HG02870 (cell line): ENCODE data around the gene MUC3A.
"Not testable (repeated sequence)": the region's sequence is repeated elsewhere in the genome, so short reads cannot be mapped to it uniquely, and the experiment has no call there.

Experiments
- ATAC-seq: cut with Tn5 transposase; IDR thresholded peaks from one replicate; pipeline ENCODE4 v1.9.1; 2021; ENCODE audit warnings: mild to moderate bottlenecking, moderate library complexity; ENCODE audit not compliant: unreplicated experiment

Gene MUC3A, protein sequence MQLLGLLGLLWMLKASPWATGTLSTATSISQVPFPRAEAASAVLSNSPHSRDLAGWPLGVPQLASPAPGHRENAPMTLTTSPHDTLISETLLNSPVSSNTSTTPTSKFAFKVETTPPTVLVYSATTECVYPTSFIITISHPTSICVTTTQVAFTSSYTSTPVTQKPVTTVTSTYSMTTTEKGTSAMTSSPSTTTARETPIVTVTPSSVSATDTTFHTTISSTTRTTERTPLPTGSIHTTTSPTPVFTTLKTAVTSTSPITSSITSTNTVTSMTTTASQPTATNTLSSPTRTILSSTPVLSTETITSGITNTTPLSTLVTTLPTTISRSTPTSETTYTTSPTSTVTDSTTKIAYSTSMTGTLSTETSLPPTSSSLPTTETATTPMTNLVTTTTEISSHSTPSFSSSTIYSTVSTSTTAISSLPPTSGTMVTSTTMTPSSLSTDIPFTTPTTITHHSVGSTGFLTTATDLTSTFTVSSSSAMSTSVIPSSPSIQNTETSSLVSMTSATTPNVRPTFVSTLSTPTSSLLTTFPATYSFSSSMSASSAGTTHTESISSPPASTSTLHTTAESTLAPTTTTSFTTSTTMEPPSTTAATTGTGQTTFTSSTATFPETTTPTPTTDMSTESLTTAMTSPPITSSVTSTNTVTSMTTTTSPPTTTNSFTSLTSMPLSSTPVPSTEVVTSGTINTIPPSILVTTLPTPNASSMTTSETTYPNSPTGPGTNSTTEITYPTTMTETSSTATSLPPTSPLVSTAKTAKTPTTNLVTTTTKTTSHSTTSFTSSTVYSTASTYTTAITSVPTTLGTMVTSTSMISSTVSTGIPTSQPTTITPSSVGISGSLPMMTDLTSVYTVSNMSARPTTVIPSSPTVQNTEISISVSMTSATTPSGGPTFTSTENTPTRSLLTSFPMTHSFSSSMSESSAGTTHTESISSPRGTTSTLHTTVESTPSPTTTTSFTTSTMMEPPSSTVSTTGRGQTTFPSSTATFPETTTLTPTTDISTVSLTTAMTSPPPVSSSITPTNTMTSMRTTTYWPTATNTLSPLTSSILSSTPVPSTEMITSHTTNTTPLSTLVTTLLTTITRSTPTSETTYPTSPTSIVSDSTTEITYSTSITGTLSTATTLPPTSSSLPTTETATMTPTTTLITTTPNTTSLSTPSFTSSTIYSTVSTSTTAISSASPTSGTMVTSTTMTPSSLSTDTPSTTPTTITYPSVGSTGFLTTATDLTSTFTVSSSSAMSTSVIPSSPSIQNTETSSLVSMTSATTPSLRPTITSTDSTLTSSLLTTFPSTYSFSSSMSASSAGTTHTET (N-terminal part only)

DNA sequence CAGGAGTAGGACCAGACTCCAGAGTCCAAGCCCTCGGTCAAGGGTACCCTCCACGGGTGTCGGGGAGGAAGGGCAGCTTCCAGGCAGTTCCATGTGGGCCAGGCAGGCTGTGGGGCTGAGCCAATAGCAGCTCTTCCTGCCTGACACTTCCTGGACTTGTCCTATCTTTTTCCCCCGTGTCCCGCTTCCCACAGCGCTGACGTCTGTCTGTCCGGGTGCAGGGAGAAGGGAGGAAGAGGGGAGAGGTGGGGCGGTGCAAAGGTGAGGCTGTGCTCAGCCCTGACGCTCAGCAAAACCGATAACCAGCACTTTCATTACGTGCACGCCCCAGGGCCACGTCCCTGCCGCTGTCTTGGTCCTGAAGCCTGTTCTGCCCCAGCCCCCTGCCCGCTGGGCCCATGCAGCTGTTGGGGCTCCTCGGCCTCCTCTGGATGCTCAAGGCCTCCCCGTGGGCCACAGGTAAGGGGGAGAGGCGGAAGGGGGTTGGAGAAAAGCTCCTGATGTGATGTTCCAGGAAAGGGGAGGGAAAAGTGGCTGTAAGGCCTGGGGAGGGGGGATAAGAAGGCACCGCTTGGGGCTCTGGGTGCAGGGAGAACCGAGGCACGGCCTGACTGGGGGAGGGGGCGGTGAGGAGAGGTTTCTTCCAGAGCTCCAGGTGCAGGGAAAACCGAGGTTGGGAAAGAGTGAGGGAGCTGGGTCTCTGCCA is at the start of gene MUC3A:
Gene MUC3A, plus strand, starts transcription at position 308 of the 706 bp plus-strand sequence. Its CDS starts 91 bp downstream, at position 399.
- no peak for ATAC-seq

DNA sequence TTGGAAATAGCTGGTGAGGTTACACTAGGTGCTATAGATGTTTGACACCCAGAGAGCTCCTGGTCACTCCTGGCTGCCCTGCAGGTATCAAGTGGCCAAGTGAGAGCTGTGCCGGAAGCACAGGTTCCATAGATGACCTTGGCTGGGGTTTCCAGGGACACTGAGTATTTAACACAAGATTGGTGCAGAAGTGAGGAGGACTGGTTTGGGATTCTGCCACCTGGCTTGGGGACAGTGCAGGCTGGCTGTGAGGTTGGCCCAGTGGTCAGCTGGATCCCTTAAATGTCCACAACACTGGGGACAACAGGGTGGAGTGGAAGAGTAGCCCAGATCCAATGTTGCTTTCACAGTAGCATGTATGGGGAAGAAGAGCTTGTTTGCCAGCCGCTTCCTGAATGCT is 48.4 kb upstream of the MUC3A start:
- no peak for ATAC-seq

DNA sequence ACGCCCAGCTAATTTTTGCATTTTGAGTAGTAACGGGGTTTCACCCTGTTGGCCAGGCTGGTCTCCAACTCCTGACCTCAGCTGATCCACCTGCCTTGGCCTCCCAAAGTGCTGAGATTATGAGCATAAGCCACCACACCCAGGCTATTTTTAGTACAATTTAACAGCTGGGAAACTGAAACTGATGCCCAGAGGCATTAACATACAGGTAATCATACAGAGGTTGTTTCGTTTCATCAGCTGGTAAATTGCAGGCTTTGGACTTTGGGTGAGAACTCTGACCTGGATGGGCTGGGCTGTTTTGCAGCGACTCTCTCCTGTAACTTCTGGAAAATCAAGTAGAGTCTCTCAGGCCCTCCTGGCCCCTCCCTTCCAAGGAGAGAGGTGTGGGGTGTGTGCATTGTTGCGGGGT is 47.4 kb upstream of the MUC3A start:
- no peak for ATAC-seq

DNA sequence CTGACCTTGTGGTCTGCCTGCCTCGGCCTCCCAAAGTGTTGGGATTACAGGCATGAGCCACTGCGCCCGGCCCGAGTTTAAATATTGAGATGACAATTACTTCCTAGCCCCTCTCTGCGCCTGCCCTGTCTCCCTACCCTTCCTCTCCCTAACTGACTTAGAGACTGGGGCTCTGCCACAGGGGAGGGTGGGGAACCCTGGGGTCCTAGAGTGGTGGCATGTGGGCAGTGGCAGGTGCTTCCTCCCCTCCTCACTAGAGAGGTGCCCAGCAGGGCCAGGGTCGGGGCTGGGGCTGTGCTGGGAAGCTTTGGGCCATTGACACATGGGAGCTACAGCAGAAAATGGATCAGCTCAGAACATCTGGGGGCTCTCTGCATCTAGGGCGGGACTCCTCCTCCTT is 46.7 kb upstream of the MUC3A start:
- no peak for ATAC-seq

DNA sequence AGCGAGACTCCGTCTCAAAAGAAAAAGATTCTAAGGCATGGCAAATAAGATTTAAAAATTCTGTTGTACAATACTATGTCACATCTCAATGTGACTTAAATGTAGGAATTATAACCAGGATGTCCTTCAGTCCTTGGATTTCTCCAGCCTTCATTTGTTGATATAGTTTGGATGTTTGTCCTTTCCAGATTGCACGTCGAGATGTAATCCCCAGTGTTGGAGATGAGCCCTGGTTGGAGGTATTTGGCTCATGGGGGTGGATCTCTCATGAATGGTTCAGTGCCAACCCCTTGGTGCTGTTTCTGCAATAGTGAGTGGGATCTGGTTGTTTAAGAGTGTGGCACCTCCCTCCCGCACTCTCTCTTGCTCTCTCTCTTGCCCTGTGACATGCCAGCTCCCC is 40.8 kb upstream of the MUC3A start:
- ATAC-seq: no peak

DNA sequence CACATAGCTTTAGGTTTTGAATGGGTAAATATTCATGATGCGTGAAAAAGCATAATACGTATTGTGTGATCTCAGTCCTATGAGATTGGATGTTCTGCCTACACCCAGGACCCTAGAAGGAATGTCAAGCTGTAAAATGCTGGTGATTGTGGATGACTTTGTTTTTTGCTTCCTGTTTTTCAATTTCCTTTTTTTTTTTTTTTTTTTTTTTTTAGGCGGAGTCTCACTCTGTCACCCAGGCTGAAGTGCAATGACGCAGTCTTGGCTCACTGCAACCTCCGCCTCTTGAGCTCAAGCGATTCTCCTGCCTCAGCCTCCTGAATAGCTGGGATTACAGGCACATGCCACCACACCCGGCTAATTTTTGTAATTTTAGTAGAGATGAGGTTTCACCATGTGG is 38.9 kb upstream of the MUC3A start:
- not testable (repeated sequence) for ATAC-seq

DNA sequence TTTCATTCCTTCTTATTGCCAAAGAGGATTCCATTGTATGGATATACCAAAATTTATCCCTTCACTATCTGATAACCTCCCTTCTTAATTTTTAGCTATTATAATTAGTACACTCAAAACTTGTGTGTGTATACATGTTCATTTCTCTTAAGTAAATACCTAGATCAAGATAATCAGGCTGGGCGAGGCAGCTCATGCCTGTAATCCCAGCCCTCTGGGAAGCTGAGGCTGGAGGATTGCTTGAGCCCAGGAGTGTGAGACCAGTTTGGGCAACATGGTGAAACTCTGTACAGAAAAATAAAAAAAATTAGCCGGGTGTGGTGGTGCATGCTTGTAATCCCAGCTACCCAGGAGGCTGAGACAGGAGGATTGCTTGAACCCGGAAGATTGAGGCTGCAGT is 37.9 kb upstream of the MUC3A start:
- ATAC-seq: no peak

DNA sequence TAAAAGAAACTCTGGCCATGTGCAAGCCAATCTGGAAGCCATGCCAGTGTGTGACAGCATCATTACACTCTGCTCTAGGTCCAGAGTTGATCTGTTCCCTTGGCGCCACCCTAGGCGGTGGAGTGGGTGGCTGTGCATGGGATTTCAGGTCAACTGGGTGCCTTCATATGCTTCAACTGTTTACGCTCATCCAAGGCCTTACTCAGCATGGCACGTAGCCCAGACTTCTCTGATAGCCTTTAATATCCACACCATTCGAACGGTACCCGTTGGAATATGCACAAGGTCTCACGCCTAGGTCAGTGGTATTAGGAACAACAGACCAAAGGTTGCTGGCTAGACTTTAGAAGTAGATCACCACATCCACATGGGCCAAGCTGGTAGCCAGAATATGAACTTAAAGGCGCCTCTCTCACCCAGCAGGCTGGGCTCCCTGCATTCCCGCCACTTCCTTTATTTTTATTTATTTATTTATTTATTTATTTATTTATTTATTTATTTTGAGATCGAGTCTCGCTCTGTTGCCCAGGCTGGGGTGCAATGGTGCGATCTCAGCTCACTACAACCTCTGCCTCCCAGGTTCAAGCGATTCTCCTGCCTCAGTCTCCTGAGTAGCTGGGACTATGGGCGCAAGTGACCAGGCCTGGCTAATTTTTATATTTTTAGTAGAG is 35.0 kb upstream of the MUC3A start:
- ATAC-seq: no peak

DNA sequence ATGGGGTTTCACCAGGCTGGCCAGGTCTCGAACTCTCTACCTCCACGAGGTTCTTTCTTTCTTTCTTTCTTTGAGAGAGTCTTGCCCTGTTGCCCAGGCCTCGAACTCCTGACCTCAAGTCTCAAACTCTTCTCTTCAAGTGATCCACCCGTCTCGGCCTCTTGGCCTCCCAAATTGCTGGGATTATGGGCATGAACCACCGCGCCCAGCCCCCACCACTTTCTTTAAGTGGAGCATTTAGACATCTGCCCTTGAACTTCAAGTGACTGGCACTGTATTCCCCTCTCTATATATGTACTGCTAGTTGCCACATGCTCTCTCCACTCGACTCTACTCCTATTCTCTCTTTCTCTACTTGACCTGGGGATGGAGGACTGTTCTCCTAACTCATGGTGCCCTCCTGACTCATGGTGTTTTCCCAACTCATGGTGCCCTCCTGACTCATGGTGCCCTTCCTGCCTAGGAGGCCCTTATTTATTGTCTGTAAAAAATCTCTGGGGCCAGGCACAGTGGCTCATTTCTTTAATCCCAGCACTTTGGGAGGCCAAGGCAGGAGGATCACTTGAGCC is 34.4 kb upstream of the MUC3A start:
- ATAC-seq: no peak

DNA sequence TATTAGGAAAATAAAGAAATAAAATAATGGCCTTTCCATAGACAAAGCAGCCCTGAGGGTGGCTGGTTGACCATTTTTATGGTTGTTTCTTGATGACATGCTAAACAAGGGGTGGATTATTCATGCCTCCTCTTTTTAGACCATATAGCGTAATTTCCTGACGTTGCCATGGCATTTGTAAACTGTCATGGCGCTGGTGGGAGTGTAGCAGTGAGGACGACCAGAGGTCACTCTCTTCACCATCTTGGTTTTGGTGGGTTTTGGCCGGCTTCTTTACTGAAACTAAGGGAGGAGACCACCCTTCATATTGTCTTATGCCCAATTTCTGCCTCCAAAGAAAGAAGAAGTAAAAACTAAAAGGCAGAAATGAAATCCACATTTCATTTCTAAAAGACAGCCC is 30.0 kb upstream of the MUC3A start:
- ATAC-seq: not testable (repeated sequence)

DNA sequence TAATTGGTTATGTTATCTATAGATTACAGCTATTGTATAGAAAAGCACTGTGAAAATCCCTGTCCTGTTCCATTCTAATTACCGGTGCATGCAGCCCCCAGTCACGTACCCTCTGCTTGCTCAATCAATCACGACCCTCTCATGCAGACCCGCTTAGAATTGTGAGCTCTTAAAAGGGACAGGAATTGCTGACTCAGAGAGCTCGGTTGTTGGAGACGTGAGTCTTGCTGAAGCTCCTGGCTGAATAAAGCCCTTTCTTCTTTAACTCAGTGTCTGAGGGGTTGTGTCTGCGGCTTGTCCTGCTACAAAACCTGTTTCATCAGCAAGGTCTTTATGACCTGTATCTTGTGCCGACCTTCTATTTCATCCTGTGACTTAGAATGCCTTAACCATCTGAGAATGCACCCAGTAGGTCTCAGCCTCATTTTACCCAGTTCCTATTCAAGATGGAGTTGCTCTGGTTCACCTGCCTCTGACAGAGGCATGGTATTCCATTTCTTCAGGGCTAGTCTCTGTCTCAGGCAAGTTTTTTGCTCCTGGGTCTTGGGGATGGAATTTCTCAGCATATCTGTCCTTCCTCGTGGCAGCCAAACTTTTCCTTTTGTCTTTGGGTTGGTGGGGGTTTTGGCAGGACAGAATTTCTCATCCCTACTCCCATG is 29.4 kb upstream of the MUC3A start:
- not testable (repeated sequence) for ATAC-seq

DNA sequence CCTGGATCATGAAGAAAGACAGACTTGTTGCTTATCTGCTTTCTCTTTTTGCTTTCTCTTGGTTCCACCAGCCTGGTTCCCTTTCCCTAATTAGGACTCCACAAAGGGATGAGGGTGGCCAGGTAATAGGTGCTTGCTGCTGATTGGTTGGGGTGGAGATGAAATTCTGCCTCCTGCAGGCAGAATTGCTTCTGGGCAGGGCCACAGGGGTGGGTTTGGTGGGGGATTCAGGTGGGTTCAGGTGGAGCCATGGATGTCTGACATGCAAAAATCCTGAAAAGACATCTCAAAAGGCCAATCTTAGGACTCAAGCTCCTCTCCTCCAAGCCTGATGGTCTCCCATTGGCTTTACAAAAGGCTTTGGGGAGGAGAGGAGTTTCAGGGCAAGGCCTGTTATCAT is 28.3 kb upstream of the MUC3A start:
- ATAC-seq: no peak

DNA sequence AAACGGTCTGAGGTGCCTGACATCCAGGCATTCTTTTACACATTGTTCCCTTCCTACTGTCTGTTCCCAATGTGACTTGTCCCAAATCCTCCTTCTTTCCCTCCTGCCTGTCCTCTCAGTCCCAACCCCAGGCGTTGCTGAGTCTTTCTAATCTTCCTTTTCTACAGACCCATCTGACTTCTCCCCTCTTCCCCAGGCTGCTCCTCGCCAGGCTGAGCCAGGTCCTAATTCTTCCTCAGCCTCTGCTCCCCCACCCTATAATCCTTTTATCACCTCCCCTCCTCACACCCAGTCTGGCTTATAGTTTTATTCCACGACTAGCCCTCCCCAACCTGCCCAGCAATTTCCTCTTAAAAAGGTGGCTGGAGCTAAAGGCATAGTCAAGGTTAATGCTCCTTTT is 25.7 kb upstream of the MUC3A start:
- not testable (repeated sequence) for ATAC-seq

DNA sequence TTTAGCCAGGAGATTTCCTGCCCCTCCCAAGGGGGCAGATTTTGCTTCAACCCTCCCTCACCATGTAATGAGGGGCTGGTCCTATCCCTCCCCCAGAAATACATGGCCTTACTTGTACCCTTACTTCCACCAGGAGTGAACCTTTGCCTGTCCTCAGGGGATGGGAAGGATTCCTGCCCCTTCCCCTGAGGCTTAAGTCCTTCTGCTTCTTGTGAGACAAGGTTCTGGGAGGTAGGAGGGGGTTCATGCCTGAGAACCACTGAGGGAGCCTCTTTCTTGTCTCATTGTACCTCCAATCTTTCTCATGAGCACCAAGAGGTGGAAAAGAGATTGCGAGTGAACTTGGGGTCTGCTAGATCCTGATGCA is 19.5 kb upstream of the MUC3A start:
- no peak for ATAC-seq

DNA sequence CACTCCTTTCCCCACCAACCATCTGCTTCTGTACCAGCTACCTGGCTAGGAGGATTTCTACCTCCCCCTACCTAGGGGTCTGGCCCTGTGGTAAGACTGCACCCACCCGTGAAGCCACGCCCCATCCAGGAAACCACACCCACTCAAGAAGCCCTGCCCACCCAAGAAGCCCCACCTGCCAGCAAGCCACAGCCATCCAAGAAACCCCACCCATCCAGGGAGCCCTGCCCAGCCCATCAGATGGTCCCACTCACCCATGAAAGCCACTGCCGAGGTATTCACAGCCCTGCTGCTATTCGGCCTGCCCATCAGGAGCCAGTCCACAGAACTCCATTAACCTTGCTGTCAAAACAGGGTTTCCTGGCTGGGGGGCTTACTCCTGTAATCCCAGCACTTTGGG is 15.6 kb upstream of the MUC3A start:
- no peak for ATAC-seq

DNA sequence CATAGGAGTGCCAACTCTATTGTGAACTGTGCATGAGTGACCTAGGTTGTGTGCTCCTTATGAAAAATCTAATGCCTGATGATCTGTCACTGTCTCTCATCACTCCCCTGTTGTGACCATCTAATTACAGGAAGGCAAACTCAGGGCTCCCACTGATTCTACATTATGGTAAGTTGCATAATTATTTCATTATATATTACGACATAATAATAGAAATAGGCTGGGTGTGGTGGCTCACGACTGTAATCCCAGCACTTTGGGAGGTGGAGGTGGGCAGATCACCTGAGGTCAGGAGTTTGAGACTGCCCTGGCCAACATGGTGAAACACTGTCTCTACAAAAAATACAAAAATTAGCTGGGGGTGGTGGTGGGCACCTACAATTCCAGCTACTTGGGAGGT is 14.0 kb upstream of the MUC3A start:
- ATAC-seq: not testable (repeated sequence)

DNA sequence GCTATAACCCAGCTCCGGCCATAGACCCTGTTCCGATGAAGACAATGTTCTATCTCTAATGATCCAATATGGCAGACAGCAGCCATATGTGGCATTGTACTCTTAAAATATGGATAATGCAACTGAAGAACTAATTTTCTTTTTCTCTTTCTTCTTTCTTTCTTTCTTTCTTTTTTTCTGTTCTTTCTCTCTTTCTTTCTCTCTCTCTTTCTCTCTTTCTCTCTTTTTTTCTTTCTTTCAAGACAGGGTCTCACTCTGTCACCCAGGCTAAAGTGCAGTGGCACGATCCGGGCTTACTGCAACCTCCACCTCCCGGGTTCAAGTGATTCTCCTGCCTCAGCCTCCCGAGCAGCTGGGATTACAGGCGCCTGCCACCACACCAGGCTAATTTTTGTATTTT is 13.2 kb upstream of the MUC3A start:
- not testable (repeated sequence) for ATAC-seq

DNA sequence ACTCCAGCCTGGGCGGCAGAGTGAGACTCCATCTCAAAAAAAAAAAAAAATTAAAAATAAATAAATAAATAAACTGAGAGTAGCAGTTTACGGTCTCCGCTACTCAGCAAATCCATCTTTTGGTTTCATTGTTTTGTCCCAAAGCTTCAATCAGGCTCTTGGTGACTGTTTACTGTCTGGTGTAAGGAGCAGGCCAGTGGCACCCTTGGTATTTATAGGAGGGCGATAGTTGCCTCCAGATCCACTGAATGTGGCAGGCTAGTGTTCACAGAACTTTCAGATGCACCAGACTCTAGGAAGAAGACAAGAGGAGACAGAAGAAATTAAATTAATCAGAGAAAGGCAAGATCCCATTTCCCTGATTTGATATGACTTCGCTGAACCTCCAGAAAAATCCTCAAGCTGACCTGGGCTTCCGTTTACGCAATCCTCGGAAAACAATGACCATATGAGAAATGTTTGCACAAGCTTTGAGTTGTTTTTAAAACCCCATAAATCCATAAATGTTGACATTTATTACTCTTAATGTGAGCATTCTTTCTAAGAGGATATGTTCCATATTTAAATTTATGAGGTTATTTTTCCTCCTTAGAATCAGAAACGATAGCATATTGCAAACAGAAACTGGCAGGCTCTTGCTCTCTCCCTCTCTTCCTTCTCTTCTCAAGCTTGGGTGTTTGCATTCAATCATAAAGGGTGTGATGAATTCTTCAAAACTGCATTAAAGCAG is 7.1 kb upstream of the MUC3A start:
- no peak for ATAC-seq
